Measurements from ENCODE around the gene MEX3A. TPM values are rescaled to one million over a fixed set of nuclear protein-coding genes. Genes with fewer than 3 reads are reported as not detected.

MEX3A gene
- total RNA-seq, 1 experiment from 2014 or later, result 21.0 TPM

DNA sequence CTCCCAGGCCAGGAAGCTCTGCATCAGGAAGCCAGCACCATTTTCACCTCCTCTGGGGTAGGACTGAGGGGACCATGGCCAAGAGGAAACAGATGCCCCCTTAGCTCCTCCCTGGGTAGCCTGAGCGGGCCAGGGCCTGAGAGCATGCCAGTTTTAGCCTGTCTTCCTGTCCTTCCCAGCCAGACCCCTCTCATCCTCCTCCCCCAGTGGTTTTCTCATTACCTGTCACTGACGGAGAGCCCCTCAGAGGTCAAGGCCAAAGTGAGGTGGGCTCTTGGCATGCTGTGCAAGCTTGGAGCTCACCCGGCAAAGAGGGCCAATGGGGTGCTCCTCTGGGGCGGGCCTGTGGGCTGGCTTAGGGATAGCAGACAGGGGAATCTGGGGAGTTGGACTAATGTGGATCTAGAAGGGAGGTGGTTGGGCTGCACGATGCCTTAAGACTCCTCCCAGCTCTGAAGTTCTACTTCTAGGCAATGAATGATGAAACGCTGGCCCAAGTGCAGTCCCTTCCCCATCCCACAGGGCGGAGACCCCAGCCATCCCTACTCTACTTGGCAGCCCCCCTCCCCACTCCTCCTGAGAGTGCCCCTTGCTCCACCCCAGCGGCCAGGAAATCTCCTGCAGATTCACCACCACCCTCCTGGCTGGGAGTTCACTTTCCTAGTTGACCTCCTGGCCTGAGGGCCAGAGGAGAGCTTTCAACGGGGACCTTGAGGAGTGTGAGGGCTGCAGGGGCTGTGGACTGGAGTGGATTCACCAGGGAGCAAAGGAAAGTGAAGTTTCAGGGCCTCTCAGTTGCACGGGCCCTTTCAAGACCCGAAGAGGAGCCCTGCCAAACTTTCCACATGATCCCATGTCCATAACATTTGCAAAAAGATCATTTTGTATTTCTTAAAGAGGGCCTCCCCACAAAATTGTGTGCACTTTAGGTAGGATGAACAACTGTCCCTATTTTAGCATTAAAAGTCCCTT lies 22.9 kb upstream of the MEX3A start:
- no peak for DNase-seq (ENCODE audit: low spot score)
- in situ Hi-C loops (cut with HindIII; ENCODE audit: low sequenced_read_pairs), result no loop called here

DNA sequence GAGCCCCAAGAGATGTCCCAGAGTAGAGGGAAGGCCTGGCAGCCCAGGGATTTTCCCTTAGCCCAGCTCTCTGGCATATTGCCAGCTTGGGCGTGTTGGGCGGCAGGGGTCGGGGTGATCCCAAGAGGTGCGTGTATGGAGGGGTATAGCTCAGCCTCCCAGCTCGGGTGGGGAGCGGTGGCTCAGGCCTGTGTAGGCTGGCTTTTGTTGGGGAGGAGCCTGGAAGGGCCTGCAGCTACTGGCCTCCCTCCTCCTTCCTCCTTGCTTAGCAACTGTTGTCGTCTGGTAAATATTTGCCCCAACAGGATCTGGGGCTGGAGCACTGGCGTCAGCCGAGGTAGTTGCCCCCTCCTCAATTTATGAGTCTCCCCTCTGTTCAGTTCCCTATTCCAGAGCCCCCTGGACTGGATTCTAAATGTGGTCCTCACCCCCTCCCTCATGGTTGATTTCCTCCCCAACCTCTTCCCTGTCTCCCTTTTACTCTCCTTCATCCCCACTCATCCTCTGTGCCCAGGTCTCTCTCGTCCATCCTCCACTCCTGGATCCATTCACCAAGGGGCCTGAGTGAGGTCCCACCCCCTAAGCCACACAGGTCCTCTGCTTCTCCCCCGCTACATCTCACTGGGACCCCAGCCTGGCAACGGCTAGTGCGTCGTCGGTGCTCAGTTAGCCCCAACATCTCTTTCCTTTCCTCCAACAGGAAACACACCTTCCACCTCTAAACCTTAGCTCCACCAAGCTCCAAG lies 22.0 kb upstream of the MEX3A start:
- DNase-seq (ENCODE audit: low spot score), result no peak
- in situ Hi-C loops (cut with HindIII; ENCODE audit: low sequenced_read_pairs), result no loop called here

DNA sequence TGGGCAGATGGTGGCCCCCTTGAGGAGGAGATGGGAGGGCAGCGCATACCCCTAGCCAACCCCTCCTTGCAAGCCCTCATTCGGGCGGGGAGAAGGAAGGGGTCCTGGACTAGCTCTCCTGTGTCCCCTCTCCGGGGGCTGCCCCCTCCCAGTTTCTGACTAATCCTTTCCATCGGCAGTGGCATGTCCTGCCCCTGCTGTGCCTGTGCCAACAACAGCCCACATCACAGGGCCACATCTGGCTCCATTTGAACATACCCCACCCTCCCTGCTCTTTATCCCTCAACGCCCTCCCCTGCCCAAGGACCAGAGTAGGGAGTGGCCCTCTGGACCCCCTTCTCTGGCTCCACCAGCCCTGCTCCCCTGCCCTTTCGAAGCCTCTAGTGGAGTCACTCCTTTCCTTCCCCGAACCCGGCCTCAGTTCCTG lies 21.3 kb upstream of the MEX3A start:
- no peak for DNase-seq (ENCODE audit: low spot score)
- in situ Hi-C loops (cut with HindIII; ENCODE audit: low sequenced_read_pairs), result no loop called here

DNA sequence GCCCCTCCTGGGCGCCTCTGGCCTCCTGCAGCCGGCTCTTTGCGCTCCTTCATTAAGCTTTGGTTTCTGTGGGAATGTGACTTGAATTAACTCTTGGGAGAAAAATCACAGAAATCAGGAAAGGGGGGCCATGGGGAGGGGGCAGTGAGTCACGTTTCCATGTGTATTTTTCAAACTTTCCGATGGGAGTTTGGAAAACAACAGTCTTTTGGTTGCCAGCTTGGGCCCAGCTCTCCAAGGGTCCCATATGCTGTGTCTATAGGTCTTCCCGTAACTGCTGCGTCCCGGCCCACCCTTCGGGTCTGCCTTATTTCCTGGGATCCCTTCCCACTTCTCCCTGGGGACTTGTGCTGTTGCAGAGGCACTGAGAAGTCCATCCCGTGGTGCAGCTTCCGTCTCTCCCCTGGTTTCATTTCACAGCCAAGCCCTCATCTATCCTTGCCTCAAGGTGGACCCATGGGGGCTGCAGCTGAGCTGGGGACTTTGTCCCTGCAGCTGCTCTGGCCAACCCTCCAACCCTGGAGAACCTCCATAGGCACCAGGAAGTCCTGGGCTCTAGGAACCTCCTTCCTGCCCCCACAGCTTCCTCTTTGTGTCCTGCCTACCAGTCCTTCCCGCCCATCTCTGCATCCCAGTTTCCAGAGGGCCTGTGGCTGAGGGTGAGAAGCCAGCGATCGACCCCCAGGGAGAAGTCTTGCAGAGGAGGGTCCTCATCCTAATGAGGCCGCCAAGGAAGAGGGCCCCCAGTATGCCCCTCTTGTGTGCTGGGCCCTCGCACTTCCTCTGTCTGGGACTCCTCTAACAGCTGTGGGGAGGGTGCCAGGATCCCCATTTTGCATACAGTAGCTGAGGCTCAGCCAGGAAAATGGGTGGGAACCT lies 20.6 kb upstream of the MEX3A start:
- DNase-seq (ENCODE audit: low spot score), result no peak
- in situ Hi-C loops (cut with HindIII; ENCODE audit: low sequenced_read_pairs), result no loop called here

DNA sequence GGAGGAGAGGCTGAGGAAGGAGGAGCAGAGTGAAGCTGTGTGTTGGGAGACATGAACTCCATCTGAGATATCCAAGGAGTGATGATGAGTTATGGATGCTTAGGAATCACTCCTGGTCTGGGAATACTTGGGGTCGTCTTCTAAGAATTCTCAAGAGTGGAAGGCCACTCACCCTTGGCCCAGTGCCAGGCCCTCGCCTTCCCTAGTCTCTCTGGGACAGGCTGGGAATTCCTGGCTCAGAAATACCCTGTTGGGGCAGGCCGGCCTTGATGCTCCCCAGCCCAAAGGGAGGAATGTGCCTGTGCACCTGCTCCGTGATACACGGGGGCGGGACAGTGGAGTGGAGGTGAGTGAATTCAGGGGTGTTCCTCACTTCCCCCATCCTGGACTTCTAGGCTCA lies 19.6 kb upstream of the MEX3A start:
- in situ Hi-C loops (cut with HindIII; ENCODE audit: low sequenced_read_pairs), result no loop called here
- DNase-seq (ENCODE audit: low spot score), result no peak

DNA sequence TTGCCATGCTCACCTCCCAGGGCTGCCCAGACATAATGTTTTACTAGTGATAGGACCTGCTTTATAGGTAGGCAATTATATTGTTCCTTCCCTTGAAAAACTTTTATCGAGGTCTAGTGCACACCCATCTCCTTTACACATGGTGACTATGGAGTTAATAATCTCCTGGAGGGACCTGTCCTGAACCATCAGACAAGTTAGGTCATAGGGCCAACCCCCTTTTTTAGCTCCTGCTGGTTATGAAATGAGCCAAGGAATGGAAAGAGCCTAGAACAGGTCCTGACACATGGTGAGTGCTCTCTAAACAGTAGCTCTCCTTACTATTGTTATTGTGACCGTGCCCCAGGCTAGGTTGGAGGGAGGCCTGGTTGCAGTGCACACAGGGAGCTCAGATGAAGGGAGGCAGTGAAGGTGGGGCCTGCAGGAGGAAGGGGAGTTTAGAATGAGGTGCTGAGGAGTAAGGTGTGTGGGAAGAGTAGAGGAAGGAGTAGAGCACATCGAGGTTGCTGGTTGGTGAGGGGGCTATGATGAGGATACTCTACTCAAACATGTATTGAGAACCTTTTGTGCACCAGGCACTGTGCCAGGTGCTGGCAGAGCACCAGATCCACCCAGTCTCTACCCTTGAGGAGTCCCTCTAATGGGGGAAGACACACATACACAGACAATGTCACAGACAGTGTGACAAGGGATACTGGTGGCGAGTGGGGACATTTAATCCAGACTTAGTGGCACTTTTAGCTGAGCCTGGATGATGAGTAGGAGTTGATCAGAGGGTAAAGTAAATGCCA lies 18.1 kb upstream of the MEX3A start:
- DNase-seq (ENCODE audit: low spot score), result no peak
- in situ Hi-C loops (cut with HindIII; ENCODE audit: low sequenced_read_pairs), result no loop called here

DNA sequence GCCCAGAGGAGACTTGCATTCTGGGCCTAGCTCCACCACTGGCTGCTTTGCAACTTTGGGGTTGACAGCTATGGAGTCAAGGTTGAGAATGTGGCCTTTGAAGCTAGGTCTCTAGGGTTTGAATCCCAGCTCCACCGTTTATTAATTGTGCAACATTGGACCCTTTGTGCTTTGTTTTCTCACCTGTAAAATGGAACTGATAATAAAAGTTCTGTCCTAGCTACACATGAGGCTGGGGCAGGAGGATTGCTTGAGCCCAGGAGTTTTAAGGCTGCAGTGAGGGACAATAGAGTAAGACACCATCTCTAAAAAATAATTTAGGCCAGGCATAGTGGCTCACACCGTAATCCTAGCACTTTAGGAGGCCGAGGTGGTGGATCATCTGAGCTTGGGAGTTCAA lies 17.0 kb upstream of the MEX3A start:
- in situ Hi-C loops (cut with HindIII; ENCODE audit: low sequenced_read_pairs), result no loop called here

DNA sequence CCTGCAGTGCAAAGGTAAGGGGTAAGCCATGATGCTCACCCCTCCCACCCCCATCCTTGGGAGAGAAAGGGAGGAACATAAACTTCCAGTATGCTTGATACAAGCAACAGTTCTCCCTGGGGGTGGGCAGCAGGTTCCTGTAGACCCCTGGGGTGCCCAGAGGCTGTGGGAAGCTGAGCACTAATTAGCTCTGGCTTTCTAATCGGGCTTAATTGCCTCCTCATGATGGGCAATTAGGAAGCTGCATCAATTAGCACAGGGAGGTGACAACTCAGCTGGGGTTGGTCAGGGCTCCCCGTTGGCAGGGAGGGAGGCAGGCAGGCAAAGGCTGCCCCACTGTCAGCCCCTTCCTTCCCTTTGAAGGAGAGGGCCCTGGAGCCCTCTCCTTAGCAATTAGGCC lies 16.5 kb upstream of the MEX3A start:
- in situ Hi-C loops (cut with HindIII; ENCODE audit: low sequenced_read_pairs), result no loop called here
- no peak for DNase-seq (ENCODE audit: low spot score)

More for the DNA sequence above, 17.0 kb upstream of the MEX3A start:
- DNase-seq (ENCODE audit: low spot score), result no peak

DNA sequence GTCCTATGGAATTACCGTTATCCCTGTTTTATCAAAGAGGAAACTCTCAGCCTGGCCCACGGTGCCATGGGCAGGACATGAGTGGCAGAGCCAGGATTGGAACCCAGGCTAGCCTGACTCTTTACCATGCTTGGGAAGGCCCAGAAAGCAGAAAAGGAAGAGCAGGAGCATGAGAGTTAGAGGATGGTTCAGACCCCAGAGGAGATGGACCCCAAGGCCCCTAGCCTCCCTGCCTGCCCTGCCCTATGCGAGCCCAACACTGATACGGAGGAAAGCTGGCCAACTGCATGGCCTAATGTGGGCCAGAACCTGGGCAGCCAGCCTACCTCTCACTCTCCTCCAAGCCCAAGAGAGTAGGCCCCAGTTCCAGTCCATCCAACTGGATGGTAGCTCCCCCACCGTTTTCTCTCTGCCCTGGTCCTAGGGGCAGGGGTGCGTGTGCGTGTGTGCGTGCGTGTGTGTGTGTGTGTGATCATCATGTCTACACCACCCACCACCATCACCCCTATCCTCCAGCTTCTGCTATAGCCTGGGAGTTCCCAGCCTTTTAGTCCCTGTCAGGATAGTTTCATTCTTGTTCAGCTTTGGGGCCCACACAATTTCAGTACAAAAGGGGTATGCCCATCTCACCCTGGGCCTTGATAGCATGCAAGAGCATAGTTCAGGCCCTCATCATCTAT lies 15.4 kb upstream of the MEX3A start:
- in situ Hi-C loops (cut with HindIII; ENCODE audit: low sequenced_read_pairs), result no loop called here

DNA sequence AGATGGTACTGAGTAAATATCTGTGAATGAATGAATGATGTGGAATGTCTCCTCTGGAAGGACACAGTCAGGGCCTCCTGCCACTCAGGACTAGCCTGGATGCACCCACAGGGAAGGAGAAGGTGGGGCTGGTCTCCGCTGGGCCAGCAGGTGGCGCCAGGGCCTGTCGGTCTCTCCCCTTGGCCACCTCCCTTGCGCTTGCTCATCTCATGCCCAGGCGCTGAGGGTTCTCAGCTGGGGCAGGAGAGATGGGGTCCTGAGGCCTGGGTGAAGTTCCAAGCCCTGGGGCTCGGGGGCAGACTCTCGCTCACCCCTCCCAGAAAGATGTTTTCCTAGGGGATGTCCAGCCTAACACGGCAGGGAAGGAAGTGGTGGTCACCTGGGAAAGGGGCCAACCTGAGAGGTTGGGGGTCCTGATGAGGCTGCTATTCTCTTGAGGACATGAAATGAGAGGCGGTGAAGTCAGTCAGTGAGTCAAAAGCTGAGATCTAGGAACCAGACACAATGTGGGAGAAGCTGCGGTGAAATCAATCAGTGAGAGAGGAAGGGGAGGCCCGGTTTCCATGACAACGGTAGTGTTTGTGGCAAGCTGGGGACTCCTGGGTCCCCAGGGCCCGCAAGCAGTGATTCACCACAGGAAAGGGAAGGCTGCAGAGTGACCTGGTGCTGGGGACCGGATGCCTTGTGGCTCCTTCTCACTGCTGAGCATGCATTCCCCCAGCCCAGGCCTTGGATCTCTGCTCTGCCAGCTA lies 14.6 kb upstream of the MEX3A start:
- in situ Hi-C loops (cut with HindIII; ENCODE audit: low sequenced_read_pairs), result no loop called here
- DNase-seq (ENCODE audit: low spot score), result peak; percentile 70

More for the DNA sequence above, 15.4 kb upstream of the MEX3A start:
- no peak for DNase-seq (ENCODE audit: low spot score)

DNA sequence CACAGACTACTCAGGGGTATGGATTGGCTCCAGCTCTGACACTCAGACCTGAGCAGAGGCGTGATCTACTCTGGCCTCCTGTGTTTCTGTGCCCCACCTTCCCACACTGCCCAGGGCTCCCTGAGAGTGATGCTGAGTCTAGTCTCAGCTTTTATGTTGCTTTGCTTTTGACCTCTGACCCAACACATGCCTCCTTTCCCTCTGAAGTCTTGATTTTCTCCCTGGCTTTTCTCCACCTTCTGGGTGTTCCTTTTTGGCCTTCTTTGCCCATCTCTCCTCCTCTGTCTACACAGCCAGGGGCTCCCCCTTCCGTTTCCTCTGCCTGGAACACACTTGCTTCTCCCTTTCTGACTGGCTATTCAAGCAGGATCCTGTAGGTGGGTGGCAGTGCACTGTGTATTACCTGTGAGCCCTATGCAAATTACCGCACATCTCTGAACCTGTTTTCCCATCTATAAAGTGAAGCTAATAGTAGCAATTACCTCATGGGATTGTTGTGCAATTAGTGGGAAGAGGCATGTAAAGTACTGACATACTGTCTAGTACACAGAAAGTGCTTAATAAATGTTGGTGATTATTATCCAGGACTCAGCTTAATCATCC lies 13.7 kb upstream of the MEX3A start:
- in situ Hi-C loops (cut with HindIII; ENCODE audit: low sequenced_read_pairs), result no loop called here
- DNase-seq (ENCODE audit: low spot score), result no peak

DNA sequence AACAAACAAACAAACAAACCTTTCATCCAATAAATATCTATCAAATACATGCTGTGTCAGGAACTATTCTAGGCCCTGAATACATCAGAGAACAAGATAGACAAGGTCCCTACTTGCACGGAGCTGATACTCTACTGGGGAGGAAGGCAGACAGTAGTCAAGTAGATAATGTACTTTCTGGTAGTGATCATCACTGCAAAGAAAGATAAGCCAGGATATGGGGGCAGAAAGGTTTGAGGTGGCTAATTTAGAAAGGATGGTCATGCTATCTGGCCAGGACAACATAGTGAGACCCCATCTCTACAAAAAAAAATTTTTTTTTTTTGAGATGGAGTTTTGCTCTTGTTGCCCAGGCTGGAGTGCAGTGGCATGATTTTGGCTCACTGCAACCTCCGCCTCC lies 9.3 kb upstream of the MEX3A start:
- in situ Hi-C loops (cut with HindIII; ENCODE audit: low sequenced_read_pairs), result no loop called here
- no peak for DNase-seq (ENCODE audit: low spot score)

DNA sequence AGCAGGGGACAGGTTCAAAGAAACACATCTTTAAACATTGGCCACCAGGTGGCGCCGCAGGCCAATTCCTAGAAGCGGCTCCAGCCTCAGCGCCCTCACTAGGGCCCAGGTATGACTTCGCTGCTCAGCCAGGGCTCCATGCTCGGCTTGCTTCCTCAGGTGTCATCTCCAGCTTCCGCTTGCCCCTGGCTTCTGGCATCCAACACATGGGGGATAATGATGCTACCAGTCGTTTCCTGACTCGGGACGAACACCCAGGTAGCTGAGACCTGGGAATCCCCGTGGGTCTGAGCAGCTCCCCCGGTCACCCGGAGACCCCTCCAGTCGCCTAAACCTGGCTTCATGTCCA lies 8.5 kb upstream of the MEX3A start:
- in situ Hi-C loops (cut with HindIII; ENCODE audit: low sequenced_read_pairs), result no loop called here
- peak; percentile 93 for DNase-seq (ENCODE audit: low spot score)

DNA sequence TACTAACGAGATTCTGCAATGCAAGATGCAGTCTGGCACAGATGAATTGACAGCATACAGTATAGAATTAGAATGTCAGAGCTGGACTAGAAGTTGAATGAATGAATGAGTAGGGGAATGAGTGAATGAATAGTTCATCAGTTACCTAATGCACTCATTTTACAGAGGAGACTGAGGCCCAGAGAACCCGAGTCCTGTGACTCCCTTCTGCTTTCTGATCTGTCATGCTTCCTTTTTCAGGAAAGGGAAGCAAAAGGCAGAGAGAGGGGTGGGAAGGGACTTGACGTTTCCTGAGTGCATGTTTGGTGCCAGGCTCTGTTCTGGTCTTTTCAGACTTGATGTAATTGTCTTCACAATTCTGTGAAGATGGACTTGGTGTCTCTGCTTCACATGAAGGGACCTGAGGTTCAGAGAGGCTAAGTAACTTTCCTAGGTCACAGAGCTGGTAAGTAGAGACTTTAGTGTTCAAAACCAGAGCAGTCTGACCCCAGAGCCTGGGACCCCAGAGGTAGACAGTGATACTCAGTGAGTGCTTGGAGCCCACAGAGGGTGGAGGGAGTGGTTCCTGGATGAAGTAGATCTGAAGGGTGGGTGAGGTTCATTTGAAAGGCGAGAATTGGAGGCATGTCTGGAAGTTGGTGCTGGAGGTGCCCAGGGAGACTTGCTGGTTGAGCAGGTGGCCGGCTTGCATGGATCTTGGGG lies 8.0 kb upstream of the MEX3A start:
- in situ Hi-C loops (cut with HindIII; ENCODE audit: low sequenced_read_pairs), result no loop called here
- DNase-seq (ENCODE audit: low spot score), result no peak

DNA sequence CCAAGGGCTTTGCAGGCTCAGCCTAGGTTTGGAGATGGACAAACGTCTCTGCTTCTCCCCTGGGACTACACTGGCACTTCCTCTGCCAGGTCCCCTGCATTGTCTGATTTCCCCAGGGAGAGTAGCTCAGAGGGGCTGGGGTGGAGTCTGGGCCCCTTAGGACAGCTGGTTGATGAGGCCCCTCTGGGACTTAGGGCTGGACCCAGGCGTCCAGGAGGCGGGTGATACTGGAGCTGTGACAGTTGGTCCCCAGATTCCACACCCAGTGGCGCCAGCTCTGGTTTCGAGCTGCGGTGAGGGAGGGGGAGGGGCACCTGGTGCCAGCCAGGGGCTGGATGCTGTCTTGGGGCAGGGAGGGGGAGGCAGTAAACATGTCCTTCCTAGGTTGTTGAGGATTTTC lies 7.4 kb upstream of the MEX3A start:
- in situ Hi-C loops (cut with HindIII; ENCODE audit: low sequenced_read_pairs), result no loop called here
- DNase-seq (ENCODE audit: low spot score), result no peak

DNA sequence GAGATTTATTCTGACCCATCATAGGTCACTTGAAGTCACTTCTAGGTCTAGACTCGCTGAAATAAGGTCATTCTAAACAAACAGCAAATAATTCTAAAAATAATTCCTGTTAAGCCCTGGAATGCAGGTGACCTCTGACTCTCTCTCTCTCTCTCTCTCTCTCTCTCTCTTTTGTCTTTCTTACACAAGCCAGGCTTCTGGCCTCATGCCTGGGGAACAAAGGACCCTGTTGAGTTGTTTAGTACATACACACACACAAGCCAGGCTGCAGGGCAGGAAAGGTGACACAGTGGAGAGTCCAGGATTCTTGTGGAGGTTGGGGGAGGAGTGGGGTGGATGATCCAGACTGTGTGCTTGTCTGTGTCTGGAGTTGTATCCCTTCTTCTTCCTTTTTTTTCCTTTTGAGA lies 4.0 kb upstream of the MEX3A start:
- DNase-seq (ENCODE audit: low spot score), result no peak
- in situ Hi-C loops (cut with HindIII; ENCODE audit: low sequenced_read_pairs), result no loop called here

Measured in G401 (cell line).